C1 segment of cervical spinal cord (tissue), 14 donors: ENCODE results near the gene CXCL1.

Experiments
- DNase-seq, 14 donors: peaks; one replicate each; lab custom pipeline; 2025; lab: John Stamatoyannopoulos, UW

CXCL1 gene

GRCh38 chr4:73869130-73870055, at the start of gene CXCL1:
Gene CXCL1 (plus strand): TSS chr4:73869393. CDS start chr4:73869471, 78 bp downstream.
- no peak for DNase-seq

DNA sequence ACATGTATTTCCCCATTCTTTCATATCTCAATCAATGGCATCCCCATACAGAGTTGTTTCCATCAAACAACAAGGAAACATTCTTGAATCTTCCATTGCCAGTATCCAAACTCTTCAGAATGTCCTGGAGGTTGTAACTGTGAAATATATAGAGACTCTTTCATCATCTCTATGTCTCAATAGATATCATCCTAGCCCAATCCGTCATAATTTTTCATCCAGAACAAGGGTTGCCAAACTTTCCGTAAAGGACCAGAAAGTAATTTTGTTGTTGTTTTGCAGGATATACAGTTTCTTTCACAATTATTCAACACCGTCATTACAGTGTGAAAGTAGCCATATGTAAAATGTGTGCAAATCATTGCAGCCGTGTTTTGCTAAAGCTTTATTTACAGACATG, 47.9 kb upstream of the CXCL1 start:
- DNase-seq, result no peak

- DNase-seq, result no peak
Observed at GRCh38 chr4:73822389-73822788, 46.8 kb upstream of the CXCL1 start.

- DNase-seq, result no peak
Observed at GRCh38 chr4:73822812-73823504, 46.2 kb upstream of the CXCL1 start.

- no peak for DNase-seq
Observed at GRCh38 chr4:73823760-73824159, 45.4 kb upstream of the CXCL1 start.

DNA sequence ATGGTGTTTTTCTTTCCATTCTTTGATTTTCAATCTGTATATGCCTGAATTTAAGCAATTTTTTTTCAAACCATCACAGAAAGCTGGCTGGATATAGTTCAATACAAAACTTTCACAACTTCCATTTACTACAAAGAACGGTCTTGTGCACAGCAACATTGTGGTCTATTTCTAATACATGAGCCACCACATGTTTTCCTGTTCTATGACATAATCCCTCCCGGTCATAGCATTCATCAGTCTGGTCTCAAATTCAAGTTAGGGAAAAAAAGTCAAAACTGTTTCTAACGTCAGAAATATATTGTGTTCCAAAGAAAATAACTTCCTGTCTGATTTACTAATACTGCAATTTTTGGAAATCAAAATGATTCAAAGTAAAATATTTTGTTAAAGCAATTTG, 40.2 kb upstream of the CXCL1 start:
- no peak for DNase-seq

GRCh38 chr4:73831569-73831968, 37.6 kb upstream of the CXCL1 start:
- no peak for DNase-seq

DNA sequence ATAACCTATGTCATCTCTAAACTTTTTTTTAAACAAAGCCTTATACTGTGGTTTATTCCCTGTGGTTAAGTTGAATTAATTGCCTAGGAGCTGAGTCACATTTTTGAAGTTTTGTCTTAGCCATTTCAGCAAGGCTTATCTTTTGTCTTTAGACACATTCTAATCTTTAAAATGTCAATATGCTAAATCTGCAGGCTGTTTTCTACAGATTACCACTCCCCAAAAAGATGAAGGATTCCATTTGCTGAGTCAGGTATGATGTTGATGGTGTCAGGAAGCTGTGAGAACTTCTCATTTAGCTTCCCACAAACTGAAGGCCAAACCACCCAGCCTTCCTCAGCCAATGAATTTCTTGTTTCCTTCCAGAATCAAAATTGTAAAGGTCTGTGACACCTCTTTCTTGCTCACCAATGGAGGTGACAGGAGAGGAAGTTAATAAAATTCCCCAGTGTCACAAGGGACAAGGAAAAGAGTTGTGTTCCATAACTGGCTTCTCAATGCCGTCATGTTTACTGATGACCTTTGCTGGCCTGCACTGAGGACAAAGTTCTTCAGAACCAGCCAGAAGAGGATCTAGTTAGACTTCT, 36.4 kb upstream of the CXCL1 start:
- DNase-seq, result no peak

- DNase-seq, result no peak
Observed at GRCh38 chr4:73836373-73837279, 32.6 kb upstream of the CXCL1 start, which contains the start of gene CXCL6. Gene CXCL6 (plus strand): TSS chr4:73836678. CDS start chr4:73836751, 73 bp downstream.

DNA sequence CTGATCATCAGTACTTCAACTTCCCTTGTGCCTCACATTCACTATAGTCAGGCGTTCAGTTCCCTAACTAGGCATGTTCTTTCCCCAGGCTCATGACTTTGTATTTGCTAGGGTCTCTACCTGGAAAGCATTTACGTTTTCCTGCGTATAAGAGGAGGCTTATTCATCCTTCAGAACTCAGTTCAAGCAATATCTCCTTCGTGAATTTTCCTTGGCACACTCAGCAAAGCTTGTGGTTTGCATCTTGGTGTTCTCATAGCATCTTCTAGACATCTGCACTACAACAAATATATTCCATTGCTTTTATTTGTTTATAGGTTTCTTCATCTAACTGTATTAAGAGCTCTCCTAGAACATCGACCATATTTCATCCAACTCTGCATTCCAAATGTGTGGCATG, 30.1 kb upstream of the CXCL1 start:
- no peak for DNase-seq

DNA sequence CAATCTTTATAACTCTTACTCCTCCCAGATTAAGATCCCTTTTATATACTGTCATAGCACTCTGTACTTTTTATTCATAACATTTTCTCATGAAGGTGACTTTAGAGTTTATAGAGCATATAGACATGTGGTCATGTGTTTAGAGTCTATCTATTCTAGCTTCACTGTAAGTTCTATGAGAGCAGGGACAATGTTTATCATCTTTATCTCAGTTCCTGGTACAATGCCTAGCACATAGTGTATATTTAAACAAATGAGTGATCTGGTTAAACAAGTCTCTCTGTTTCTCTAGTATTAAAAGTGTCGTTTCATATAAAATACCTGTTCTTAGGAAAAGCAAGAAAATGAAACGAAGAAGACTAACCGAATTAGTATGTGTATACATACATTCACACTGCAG, 29.5 kb upstream of the CXCL1 start:
- no peak for DNase-seq

DNA sequence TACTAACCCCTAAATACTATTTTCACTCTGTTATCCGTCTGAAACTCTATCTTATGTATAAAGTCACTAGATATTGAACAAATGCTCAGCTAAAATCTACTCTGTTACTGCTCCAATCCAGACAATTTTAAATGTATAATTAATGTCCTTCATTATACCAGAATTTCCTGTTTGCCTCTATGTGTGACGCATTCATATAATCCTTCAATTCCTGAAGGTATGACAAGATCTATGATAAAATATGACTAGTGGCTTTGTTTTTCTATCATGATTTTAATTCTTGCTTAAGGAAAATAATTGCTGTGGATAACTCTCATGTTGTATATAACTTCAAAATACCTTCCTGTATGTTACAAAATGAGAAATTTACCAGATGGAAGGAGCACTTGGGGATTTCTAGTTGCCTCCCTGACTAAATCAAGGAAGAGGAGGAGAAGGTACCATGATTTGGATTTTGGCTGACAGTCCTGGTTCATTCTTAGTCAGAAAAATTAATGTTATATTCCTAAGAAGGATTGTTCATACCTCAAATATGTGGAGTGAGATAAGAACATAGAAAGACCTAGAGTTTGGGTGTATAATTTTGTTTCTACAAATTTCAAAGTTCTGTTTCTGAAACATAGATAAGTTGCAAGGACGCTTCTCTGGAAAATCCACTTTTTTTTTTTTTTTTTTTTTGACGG, 27.8 kb upstream of the CXCL1 start:
- no peak for DNase-seq

DNA sequence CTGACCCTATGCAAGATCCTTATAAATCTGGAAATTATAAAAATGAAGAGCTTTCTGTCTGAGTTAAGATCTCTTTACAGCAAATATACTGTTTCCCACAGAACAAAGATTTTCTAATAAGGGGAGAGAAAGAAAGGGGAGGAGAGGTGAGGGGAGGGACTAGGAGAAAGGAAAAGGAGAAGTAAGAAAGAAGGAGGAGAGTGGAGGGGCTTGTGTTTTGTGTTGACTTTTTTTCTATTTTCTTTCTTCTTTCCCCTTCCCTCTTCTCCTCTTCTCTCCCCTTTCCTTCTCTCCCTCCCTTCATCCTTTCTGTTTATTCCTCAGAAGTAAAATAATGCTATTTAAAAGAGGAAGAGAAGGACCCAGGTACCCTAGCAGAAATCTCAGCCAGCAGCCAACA, 26.5 kb upstream of the CXCL1 start:
- DNase-seq, result no peak

DNA sequence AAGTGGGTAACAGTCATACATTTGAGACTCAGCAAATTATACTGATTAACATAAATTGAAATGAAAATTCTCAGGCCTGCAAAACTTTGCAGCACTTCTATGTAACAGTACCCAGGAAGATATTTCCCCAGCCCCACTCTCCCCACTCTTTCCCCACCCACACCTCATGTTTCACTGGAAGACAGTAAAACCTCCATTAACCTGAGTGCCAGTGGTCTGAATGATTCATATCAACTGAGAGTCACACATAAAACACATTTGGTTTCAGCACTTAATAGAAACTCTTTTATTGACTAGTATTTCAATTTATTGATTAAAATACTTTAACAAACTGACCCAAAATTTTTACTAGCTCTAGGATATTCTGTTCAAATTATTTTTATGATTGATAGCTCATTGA, 25.8 kb upstream of the CXCL1 start:
- no peak for DNase-seq

DNA sequence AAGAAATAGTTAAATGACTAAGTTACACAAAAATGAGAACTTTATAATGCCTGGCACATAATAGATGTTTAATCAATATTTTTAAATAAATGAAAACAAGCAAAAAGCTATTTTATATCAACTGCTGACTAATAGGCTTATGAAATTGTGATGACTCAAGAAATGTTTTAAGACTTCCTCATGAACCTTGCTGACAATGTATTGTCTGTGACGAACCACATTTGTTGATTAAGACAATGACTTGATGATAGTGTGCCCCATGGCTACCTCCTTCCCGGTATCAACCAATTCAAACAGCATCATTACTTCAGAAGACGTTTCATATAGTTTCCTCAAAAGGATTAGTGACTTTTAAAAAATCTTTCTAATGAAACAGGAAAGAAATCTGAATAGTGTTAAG, 24.8 kb upstream of the CXCL1 start:
- no peak for DNase-seq

DNA sequence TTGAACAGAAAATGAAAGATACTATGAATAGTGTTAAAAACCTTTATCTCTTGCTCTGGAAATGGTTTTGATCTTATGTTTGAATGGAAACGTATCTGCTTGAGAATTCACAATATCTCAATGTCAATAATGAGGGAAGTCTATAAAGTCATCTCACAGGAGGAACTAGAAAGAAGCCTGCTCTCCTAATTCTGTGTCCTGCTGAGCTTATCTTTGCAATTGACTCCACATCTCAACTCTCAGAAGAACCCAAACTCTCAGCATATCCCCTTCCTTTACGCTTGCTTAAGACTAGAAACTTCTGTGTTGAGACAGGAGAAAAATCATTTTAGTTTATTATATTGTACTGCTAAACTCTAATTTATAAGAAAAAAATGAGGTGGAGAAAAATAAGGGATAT, 24.4 kb upstream of the CXCL1 start:
- no peak for DNase-seq

DNA sequence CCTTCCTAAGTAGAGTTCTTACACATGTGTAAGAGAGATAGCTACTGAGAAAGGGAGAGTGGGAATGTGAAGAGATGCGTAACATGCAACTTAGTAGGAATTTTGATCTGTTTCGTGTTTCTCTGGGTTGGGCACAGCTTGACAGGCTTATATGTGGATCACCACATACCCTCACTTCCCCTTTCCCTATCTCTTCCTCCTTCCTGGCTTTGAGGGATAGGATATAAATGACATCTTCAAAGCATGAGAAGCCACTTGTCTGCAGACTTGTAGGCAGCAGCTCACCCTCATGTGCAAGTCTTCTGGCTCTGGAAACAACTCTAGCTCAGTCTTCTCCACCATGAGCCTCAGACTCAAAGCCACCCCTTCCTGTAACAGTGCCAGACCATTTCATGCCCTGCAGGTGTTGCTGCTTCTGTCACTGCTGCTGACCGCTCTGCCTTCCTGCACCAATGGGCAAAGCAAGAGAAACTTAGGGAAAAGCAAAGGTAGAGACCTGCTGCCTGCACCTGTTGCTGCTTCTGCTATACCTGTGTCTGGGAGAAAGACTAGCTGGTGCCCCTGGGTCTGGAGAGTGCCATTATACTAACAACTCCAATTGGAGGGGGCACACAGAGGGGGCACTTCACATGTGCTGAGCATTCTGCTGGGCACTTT, 21.5 kb upstream of the CXCL1 start:
- no peak for DNase-seq

- no peak for DNase-seq
Observed at GRCh38 chr4:73848183-73848777, 20.9 kb upstream of the CXCL1 start.

GRCh38 chr4:73850261-73850970, 18.8 kb upstream of the CXCL1 start:
- DNase-seq, result no peak
